ENCODE measurements around the gene SLC26A8.

Gene SLC26A8, protein sequence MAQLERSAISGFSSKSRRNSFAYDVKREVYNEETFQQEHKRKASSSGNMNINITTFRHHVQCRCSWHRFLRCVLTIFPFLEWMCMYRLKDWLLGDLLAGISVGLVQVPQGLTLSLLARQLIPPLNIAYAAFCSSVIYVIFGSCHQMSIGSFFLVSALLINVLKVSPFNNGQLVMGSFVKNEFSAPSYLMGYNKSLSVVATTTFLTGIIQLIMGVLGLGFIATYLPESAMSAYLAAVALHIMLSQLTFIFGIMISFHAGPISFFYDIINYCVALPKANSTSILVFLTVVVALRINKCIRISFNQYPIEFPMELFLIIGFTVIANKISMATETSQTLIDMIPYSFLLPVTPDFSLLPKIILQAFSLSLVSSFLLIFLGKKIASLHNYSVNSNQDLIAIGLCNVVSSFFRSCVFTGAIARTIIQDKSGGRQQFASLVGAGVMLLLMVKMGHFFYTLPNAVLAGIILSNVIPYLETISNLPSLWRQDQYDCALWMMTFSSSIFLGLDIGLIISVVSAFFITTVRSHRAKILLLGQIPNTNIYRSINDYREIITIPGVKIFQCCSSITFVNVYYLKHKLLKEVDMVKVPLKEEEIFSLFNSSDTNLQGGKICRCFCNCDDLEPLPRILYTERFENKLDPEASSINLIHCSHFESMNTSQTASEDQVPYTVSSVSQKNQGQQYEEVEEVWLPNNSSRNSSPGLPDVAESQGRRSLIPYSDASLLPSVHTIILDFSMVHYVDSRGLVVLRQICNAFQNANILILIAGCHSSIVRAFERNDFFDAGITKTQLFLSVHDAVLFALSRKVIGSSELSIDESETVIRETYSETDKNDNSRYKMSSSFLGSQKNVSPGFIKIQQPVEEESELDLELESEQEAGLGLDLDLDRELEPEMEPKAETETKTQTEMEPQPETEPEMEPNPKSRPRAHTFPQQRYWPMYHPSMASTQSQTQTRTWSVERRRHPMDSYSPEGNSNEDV

DNA sequence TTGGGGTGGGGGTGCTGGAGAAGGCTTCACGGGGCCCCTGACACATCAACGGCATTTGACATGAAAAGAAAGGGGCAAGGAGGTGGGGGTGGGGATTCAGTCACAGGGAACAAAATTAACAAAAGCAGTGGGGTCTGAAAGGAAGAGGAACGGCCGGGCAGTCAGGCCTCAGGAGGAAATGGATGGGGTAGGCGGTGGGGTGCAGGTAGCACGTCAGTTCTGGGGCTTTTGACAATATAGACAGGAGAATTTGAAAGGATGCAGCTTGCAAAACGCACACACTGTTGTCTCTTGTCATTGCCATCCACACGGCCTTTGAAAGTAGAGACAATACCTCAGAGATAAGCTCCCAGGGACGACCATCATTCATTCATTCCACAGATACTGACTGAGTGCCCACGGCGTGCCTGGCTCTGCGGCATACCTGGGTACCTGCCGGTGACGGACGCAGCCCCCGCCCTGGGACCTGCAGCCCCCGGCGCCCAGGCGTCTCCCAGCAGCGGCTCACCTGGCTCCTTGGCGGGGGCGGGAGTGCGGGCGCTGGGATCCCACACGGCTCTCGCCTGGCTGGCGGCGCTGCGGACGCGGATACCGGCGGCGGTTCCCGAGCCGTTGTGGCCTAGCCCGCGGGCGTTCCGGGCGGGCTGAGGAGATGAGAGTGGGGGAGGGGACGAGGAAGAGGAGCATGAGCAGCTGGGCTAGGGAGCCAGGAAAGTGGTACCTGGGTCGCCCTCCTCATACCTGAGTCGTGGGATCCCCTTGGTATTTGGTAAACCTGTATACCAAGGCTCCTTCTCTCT, at the start of gene SLC26A8:
Gene SLC26A8, minus strand, starts transcription at position 646 of the 800 bp plus-strand sequence. CDS start 4,934 bp downstream, outside the sequence.
- DNase-seq (ENCODE audit: low read depth): no peak

DNA sequence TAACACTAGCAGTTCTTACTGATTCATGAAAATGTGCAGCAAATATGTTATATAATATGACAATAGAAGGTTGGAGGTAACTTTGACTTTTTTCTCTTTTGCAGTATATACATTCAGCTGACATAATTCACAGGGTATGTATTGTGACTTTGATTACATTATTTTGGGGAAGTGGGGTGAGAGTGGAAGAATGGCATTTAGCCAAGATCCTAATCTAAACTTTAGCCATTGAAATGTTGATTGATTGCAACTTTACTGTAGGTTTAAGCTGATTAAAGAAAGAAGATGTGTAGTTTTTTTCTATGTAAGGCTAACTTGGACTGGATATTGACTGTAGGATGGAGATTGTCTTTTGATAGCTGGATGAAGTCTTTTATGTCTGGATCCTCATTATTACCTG, 49.1 kb upstream of the SLC26A8 start:
- DNase-seq (ENCODE audit: low read depth): no peak

DNA sequence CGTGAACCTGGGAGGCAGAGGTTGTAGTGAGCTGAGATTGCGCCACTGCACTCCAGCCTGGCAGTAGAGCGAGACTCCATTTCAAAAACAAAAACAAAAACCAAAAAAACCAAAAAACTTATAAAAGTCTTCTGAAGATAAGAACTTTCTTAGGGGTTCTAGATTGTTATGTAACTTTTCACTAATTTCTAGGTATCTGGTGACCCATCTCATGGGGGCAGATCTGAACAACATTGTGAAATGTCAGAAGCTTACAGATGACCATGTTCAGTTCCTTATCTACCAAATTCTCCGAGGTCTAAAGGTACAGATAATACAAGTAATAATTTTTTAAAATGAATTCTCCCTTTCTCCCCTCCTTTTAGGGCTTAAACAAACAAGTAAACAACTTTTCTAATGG, 48.2 kb upstream of the SLC26A8 start:
- no peak for DNase-seq (ENCODE audit: low read depth)

DNA sequence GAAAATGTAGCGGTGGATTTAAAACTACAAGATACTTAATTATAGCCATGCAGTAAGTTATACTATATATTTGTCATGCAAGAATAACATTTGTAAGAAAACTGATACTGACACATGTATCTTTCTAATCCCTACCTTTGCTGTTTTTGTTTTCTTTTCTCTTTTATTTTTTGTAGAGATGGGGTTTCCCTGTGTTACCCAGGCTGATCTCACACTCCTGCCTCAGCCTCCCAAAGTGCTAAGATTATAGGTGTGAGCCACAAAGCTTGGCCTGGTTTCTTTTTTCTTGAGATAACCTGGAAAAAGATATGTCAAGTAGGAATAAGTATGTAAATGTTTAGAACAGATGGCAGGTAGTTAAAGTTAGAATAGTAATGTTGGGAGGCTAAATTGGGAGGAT, 47.3 kb upstream of the SLC26A8 start:
- no peak for DNase-seq (ENCODE audit: low read depth)

DNA sequence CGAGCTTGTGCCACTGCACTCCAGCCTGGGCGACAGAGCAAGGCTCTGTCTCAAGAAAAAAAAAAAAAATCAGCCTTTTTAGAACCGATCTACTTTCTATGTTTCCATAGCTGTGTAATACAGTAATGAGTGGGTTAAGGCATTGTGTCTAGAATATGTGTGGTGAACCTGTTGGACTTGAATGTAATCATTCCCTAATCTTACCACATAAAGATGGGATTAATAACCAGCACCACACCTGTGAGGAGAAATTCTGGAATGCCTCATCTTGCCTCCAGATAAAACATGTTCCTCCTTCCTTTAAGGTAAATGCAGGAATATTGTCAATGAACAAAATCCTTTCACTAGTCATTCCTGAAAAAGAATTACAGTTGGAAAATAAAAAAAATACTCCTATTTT, 46.8 kb upstream of the SLC26A8 start:
- no peak for DNase-seq (ENCODE audit: low read depth)

DNA sequence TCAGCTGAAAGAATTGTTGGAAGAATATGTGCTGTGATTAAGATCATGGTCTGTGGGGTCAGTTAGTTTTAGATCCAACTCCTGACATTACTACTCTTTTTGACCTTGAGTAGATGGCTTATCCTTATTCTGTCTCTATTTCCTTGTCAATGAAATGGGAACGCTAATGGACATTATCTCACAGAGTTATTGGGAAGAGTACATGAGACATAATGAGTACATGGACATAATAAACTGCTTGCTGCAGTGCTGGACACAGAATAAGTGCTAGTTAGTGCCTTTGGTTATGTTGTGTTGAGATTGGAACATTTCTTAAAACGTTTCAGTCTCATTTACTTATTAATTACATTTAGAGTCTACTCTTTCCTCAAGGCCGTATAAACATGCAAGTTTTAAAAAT, 45.8 kb upstream of the SLC26A8 start:
- no peak for DNase-seq (ENCODE audit: low read depth)

DNA sequence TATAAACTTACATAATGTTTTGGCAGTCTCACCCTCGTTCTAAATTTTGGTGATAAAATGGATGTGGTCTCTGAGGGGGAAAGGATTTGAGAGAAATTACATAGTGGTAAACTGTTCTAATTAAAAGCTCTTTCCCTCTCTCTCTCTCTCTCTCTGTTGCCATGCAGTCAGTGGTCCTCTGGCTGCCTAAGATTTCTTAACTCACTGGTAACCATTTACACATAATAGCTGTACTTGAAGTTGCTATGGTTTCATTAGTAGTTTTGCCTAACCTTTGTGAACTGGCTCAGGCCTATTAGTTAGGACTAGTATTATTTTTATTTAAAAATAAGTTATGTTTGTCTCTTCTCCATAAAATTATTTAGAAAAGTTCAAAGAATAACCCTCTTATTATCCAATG, 45.1 kb upstream of the SLC26A8 start:
- DNase-seq (ENCODE audit: low read depth): no peak

DNA sequence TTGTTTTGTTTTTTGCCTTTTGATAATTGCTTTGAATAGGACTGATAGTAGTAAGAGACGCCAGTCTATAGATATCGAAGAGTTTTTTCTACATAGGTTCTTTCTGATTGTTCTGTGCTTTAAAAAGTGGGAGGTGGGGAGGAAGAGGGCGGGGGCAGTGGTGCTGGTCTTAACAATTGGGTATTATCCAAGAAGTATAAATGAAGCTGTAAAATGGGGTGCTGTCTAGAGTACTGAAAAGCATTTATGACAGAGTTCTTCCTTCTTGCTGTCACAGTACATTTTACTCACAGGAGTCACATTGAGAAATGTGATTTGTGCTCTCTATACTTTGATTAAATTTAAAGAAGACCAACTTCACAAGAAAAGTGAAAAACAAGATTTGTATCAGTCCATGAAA, 44.1 kb upstream of the SLC26A8 start:
- DNase-seq (ENCODE audit: low read depth): no peak

DNA sequence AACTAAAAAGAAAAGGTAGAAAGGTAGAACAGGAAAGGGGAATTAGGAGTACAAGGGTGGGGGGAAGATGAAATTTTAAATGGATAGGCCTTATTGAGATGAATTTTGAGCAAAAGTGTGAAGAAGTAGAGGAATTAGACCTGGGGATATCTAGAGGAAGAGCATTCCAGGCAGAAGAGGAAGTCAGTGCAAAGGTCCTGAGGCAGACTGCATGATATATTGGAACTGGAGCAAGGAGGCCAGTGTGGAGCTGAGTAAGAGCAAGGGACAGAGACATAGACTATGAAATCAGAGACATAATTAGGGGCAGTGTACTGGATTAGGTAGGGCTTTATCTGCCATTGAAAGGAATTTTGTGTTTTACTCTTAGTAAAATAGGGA, 43.6 kb upstream of the SLC26A8 start:
- no peak for DNase-seq (ENCODE audit: low read depth)

DNA sequence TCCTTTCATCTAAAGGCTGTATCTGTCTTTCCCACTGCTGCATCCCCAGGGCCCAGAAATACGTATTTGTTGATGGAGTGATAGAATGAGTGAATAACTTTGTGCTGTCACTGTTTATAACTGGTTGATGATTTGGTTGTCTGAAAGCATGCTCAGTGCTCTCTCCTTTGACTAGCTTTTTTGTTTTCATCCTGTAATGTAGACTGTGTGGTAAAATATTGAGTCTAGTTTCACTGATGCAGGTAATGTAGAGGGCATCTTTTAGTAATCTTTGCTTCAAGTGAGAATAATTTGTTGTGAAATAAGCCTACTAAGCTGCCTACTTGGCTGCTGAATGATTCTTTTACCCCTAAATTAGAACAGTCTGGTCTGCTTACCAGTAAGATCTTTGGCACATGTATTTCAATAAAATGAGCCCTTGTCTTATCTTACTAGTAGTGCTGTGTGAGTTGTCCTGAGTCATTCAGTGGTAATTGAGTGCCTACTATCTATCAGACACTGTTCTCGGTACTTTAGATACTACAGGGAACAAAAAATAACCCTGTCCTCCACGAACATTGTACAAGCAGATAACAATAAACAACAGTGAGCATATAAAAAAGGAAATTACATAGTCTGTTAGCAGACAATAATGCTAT, 43.1 kb upstream of the SLC26A8 start:
- DNase-seq (ENCODE audit: low read depth): no peak

DNA sequence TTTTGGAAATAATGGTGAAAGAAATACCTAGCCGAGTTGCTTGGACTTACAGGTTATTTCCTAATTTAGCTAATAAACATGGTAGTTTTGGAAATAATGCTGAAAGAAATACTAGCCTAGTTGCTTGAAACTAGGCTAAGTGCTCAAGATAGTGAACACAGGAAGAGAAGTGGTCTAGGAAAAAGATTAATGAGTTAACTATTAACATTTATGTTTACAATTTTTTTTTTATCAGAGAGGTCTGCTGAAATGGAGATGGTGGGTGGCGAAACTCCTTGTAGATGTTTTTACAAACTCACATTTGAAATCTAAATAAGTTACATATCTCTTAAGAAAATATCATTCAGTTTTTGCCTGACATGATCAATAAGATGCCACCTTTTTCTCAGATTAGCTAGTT, 42.4 kb upstream of the SLC26A8 start:
- no peak for DNase-seq (ENCODE audit: low read depth)

DNA sequence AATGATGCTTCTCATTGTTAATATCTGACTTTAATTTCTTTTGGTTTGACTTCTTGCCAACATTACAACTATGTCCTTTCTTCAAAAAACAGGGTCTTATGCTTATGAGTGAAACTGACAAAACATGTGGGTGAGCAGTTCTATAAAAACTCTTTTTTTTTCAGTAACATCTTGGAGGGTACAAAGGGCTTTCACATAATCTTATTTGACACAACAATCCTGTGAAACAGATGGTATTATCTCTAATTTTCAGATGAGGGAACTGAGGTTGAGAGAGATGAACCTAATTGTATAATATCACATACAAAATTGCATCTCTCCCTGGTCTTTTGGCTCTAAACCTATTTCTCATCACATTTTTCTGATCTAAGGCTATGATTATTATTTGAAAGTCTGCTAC, 41.5 kb upstream of the SLC26A8 start:
- no peak for DNase-seq (ENCODE audit: low read depth)

DNA sequence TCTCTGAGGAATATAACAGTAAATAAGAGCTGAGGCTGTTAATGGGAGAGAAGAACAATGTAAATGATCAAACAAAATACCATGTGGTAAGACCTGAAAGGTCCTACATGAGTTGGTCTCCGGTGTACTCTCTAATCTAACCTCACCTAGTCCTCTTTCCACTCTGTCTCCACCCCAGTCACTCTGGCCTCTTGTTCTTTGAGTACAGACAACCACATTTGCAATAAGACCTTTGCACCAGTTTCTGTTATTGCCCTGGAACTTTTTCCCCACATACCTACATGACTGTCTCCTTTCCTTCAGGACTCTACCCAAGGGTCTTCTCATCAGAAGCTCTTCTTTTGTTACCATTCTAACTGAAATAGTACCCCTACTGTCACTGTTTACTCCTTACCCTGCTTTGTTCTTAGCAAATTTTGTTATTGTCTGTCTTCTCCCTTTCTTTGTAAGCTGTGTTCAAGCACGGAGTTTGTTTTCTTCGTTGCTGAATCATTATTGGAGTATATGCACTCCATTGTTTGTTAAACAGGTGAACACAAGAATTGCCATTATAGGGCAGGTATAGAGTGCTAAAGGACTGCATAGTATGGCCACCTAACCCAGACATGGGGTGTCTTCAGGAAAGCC, 40.4 kb upstream of the SLC26A8 start:
- DNase-seq (ENCODE audit: low read depth): no peak

DNA sequence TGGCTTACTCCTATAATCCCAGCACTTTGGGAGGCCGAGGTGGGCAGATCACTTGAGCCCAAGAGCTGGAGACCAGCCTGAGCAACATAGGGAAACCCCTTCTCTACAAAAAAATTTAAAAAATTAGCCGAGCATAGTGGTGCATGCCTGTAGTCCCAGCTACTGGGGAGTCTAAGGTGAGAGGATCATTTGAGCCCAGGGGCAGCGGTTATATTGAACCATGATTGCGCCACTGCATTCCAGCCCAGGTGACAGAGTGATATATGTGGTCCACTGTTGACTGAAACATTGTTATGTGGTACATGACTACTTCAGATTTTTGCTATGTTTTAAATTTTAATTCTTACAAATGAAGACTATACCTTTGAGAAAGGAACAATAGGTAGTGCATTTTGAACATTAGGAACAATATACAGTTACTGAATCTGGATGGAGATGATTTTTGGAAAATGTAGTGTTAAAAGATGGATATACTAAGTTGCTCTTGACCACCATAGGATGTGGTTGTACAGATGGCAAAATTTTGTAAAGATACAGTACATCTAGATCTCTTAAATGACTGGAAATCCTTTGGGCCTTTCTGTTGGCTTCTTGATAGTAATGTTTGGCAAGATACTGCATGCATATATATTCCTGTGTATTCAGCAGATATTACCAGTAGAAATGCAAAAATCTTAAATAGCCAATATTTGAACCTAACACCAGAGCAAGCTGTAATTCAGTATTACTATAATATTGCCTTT, 39.0 kb upstream of the SLC26A8 start:
- no peak for DNase-seq (ENCODE audit: low read depth)

DNA sequence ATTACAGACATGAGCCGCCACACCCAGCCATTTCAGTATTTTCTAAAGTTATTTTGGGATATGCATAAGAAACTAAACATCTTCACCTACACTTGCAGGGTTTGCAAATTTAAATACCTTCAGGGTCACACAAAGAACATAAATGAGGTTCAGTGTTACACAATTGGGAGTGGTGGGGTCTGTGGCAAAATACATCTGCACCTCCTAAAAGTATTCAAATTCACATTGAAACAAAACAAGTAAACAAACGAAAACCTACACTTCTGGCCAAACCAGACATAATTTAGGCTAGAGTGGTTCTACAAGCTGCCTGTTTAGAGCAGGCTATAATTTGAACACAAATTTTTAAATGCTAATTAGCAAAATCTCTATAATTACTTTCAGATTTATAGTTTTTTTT, 37.8 kb upstream of the SLC26A8 start:
- DNase-seq (ENCODE audit: low read depth): no peak

DNA sequence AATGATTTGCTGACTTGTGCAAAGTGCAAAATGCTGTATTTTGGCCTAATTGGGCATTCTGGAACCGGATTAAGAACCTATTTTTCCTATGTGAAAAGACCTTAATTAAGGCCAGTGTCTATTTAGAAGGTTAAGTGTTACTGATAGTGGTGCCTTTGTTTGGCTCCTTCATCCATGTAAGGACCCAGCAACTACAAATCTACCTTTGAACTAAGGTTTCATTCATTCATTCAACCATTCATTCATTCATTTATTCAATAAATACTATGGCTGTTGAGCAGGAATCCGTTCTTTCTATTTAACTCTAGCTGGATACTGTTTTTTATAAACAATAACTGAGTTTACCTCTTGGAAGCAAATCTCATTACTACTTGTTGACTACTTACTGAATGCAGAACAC, 36.8 kb upstream of the SLC26A8 start:
- no peak for DNase-seq (ENCODE audit: low read depth)

DNA sequence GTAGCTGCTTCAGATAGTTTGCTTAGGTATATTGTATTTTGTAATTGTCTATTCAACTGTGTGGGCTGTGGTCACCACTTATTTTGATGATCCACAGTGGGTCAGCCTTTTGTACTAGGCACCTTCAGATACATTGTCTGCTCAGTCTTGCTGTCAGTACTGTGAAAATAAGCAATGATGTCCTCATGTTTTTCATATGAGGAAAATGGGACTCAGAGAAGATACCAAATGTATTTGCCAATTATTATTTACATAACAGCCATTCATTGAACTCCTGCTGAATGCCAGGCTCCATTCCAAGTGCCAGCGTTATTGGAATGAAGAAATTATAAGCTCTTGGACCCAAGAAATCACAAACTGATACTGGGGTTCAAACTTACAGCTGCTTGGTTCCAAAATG, 31.7 kb upstream of the SLC26A8 start:
- DNase-seq (ENCODE audit: low read depth): no peak

DNA sequence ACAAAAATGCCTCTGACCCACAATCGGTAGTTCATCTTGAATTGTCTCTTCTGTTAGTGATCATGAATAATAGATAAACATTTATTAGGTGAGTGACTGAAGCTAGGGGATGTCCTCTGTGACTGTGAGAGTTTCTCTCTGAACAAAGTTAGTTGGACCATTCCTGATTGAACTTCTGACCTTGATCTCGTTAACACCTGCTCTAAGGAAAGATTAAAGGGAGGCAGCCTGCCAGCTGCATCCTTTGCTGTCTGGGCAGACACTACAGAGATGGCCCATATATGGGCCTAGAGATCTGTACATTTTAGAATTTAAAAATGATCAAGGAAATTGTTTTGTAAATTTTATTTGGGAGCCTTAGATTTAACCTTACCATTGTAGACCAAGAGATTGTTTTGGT, 30.5 kb upstream of the SLC26A8 start:
- DNase-seq (ENCODE audit: low read depth): no peak

DNA sequence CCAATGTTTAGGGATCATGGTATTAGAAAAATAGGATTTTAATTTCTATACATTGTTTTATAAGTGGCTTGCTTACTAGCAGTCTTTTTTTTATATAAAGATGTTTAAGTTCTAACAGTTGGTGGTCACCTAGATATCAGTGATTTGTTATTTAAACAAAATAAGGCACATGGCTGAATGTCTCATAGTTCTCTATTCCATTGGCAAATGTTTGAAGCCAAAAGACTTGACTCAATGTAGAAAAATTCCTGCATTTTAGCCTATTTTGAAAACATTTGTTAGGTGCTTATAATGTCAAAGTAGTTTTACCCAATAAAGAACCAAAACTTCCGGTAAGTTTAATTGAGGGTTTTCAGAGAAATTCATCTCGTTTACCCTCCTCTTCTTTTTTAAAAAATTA, 30.0 kb upstream of the SLC26A8 start:
- no peak for DNase-seq (ENCODE audit: low read depth)

DNA sequence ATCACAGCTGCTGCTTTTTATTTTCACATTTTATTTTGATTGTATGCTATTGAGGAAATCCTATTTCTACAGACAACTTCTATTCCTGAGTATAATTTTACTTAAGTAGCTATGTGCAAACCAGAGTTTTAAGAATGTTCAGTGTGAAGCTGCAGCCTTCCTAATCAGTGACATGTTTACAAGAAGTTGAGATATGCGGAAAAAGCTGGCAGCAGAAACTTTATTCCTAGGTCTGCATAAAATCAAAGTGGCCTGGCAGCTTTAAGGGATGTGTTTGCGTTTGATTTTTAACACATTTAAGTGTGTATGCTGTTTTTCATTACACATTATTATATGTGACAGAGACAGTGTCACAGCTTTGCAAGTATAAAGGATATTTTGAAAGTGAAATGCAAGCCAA, 29.4 kb upstream of the SLC26A8 start:
- no peak for DNase-seq (ENCODE audit: low read depth)

DNA sequence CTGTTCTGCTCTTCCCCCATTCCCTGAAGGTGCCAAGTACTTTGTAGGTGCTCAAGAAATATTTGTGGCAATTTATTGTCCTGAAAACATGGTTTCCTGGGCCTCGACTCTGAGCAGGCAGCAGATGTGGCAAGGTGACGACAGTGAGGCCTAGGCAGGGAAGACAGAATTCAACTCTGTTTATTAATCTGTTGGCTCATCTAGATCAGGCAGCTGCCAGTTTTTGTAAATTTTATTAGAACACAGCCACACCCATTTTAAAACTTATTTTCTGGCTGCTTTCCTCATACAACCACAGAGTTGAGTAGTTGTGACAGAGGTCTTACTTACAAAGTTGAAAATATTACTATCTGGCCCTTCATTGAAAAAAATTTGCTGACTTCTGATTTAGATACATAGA, 27.7 kb upstream of the SLC26A8 start:
- no peak for DNase-seq (ENCODE audit: low read depth)
